Caco-2 (cell line): ENCODE results near the gene CTSH. TPM values are rescaled to one million over a fixed set of nuclear protein-coding genes. Genes with fewer than 3 reads are reported as not detected.

Source experiments
- BruUV-seq: library from RNA; stranded (reverse); fragments of 400-500 nt; replicated peaks from 2 replicates; lab custom pipeline; 2021; lab: Mats Ljungman, UMichigan
- CTCF ChIA-PET: fragments of 300-600 bp; sonication (Branson Sonifier 250); formaldehyde crosslinking; loops from one replicate; lab custom pipeline; 2022; ENCODE audit warnings: antibody characterized with exemption; lab: Charles Lee
- POLR2A ChIA-PET: fragments of 300-600 bp; sonication (Branson Sonifier 250); formaldehyde crosslinking; loops from one replicate; lab custom pipeline; 2022; ENCODE audit warnings: antibody characterized with exemption; lab: Charles Lee
- DNase-seq, 2 experiments: peaks; one replicate each; pipeline versions ENCODE4 v3.0.0 to v3.0.0-alpha.2; 2020 to 2022
- H3K27me3 ChIP-seq: replicated peaks from 2 replicates; pipeline ENCODE4 v1.6.0; 2011; ENCODE audit warnings: low read length; ENCODE audit not compliant: control insufficient read depth, insufficient read depth
- H3K36me3 ChIP-seq: 2 replicates; pipeline ENCODE4 v1.5.1; 2011; ENCODE audit warnings: low read length; ENCODE audit not compliant: control insufficient read depth, insufficient read depth
- H3K4me1 ChIP-seq: fragments of 250-450 bp; sonication (Bioruptor Pico); 2 replicates; pipeline ENCODE4 v1.5.1; 2020; ENCODE audit warnings: mild to moderate bottlenecking
- H3K4me3 ChIP-seq: 2 replicates; pipeline ENCODE4 v1.5.1; 2011; ENCODE audit warnings: low read depth, mild to moderate bottlenecking, control low read depth, low read length
- H3K9me3 ChIP-seq: fragments of 250-450 bp; sonication (Bioruptor Pico); 2 replicates; pipeline ENCODE4 v1.5.1; 2020; ENCODE audit warnings: mild to moderate bottlenecking, moderate library complexity
- H3K27ac Mint-ChIP-seq: one replicate; pipeline ENCODE4 v1.8.0; 2022; ENCODE audit warnings: mixed read lengths; ENCODE audit not compliant: unreplicated experiment
- H3K27me3 Mint-ChIP-seq: one replicate; pipeline ENCODE4 v1.8.0; 2022; ENCODE audit warnings: mixed read lengths; ENCODE audit not compliant: insufficient read depth, unreplicated experiment
- H3K36me3 Mint-ChIP-seq: one replicate; pipeline ENCODE4 v1.8.0; 2022; ENCODE audit warnings: mild to moderate bottlenecking, mixed read lengths; ENCODE audit not compliant: insufficient read depth, unreplicated experiment
- H3K4me1 Mint-ChIP-seq: one replicate; pipeline ENCODE4 v1.8.0; 2022; ENCODE audit warnings: low read depth, mixed read lengths; ENCODE audit not compliant: unreplicated experiment
- H3K4me3 Mint-ChIP-seq: one replicate; pipeline ENCODE4 v1.8.0; 2022; ENCODE audit warnings: mild to moderate bottlenecking, moderate library complexity, mixed read lengths; ENCODE audit not compliant: unreplicated experiment
- H3K9me3 Mint-ChIP-seq: one replicate; pipeline ENCODE4 v1.8.0; 2022; ENCODE audit warnings: mixed read lengths; ENCODE audit not compliant: unreplicated experiment
- CTCF ChIP-seq, 2 experiments: fragments of 200-600 bp in 1 of 2; IDR thresholded peaks; 1 replicate in 1 of 2; 2 replicates in 1 of 2; pipeline versions ENCODE4 v1.5.1 to v1.8.0; 2011 to 2022; ENCODE audit warnings: antibody characterized with exemption in 1 of 2, control low read depth in 1 of 2, inconsistent platforms in 1 of 2, low read depth in 1 of 2, low read length in 1 of 2, mild to moderate bottlenecking in 1 of 2, moderate library complexity in 1 of 2; ENCODE audit not compliant: insufficient read depth in 1 of 2, severe bottlenecking in 1 of 2, unreplicated experiment in 1 of 2
- intact Hi-C: fragments of 100-400 bp; cut with micrococcal nuclease; formaldehyde crosslinking; loops from one replicate; pipeline ENCODE4 v1.10.0; 2022; ENCODE audit not compliant: unreplicated experiment
- total RNA-seq: library from RNA; stranded (reverse); gene quantifications from 2 replicates; pipeline ENCODE4 v1.2.3, GENCODE V29; 2022

Gene CTSH
- total RNA-seq, 1 experiment from 2014 or later = 183 TPM

- Mint-ChIP-seq H3K36me3 (peaks cover 6% of the 10 kb centered on the region), H3K4me1 (no peaks in the 10 kb centered on the region), H3K4me3 (no peak overlapping the region), H3K27ac (no peak overlapping the region), H3K27me3 (no peaks in the 10 kb centered on the region), H3K9me3 (no peaks in the 10 kb centered on the region)
- peaks cover 12% of the 10 kb centered on the region for H3K4me1 ChIP-seq
- H3K9me3 ChIP-seq = no peaks in the 10 kb centered on the region
- no peaks in the 10 kb centered on the region; the same call in 1 of the 2 replicates for H3K36me3 ChIP-seq
- TF ChIP-seq CTCF (IDR thresholded peaks at IDR 0.05; ENCODE audit: insufficient read depth in 1 of 2, low read depth in 1 of 2, low read length in 1 of 2, severe bottlenecking in 1 of 2, unreplicated experiment in 1 of 2) = no peak
- intact Hi-C loops = no loop called here
- H3K4me3 ChIP-seq = no peak overlapping the region
- ChIA-PET CTCF (no interaction called here), POLR2A (no interaction called here)
- DNase-seq = no peak
- H3K27me3 ChIP-seq = no peaks in the 10 kb centered on the region
- BruUV-seq = no TSS peak
Measured at GRCh38 chr15:78942741-78943140, 2.1 kb downstream of the CTSH start.

- intact Hi-C loops = no loop called here
- H3K27me3 ChIP-seq = no peaks in the 10 kb centered on the region
- Mint-ChIP-seq H3K36me3 (peaks cover 2% of the 10 kb centered on the region), H3K4me1 (no peaks in the 10 kb centered on the region), H3K27me3 (no peaks in the 10 kb centered on the region), H3K9me3 (no peaks in the 10 kb centered on the region), H3K27ac (no peak overlapping the region), H3K4me3 (no peak overlapping the region)
- CTCF ChIA-PET = no interaction called here
- H3K4me3 ChIP-seq = no peak overlapping the region
- DNase-seq = no peak
- no peak for TF ChIP-seq CTCF (IDR thresholded peaks at IDR 0.05; ENCODE audit: insufficient read depth in 1 of 2, low read depth in 1 of 2, low read length in 1 of 2, severe bottlenecking in 1 of 2, unreplicated experiment in 1 of 2)
- no TSS peak for BruUV-seq
- no peaks in the 10 kb centered on the region; the same call in 1 of the 2 replicates for H3K36me3 ChIP-seq
- peaks cover 10% of the 10 kb centered on the region for H3K4me1 ChIP-seq
- POLR2A ChIA-PET = no interaction called here
- H3K9me3 ChIP-seq = no peaks in the 10 kb centered on the region
Measured at GRCh38 chr15:78938658-78939488, 6.0 kb downstream of the CTSH start.

- Mint-ChIP-seq H3K27me3 (no peaks in the 10 kb centered on the region), H3K4me1 (no peaks in the 10 kb centered on the region), H3K36me3 (peaks cover 7% of the 10 kb centered on the region), H3K4me3 (no peak overlapping the region), H3K9me3 (no peaks in the 10 kb centered on the region), H3K27ac (no peak overlapping the region)
- ChIA-PET CTCF (no interaction called here), POLR2A (no interaction called here)
- no peaks in the 10 kb centered on the region; the same call in 1 of the 2 replicates for H3K36me3 ChIP-seq
- H3K4me1 ChIP-seq = no peaks in the 10 kb centered on the region
- DNase-seq = no peak
- H3K9me3 ChIP-seq = no peaks in the 10 kb centered on the region
- intact Hi-C loops = no loop called here
- BruUV-seq = no TSS peak
- H3K27me3 ChIP-seq = no peaks in the 10 kb centered on the region
- H3K4me3 ChIP-seq = no peak overlapping the region
- no peak for TF ChIP-seq CTCF (IDR thresholded peaks at IDR 0.05; ENCODE audit: insufficient read depth in 1 of 2, low read depth in 1 of 2, low read length in 1 of 2, severe bottlenecking in 1 of 2, unreplicated experiment in 1 of 2)
Measured at GRCh38 chr15:78937132-78937739, 7.6 kb downstream of the CTSH start.
